K562 (cell line): Measurements from ENCODE around the gene EMC10. TPM values are rescaled to one million over a fixed set of nuclear protein-coding genes. Genes with fewer than 3 reads are reported as not detected.

ENCODE experiments used
- ATAC-seq: fragments of 200-7000 bp; cut with Tn5 transposase; 3 replicates; pipeline ENCODE4 v1.9.1; 2020; ENCODE audit warnings: moderate library complexity
- BruUV-seq: library from RNA; stranded (reverse); fragments of 400-500 nt; replicated peaks from 2 replicates; lab custom pipeline; 2021; lab: Mats Ljungman, UMichigan
- CTCF ChIA-PET: fragments of 300-600 bp; formaldehyde crosslinking; extraction: SDS; loops from one replicate; lab custom pipeline; 2021; ENCODE audit warnings: low intra/inter-chr PET ratio; lab: Yijun Ruan, JAX
- POLR2A ChIA-PET: fragments of 300-600, 350-650 bp; sonication (Branson Sonifier 250); formaldehyde crosslinking; extraction: SDS; loops from one replicate; lab custom pipeline; 2021; ENCODE audit warnings: antibody characterized with exemption, inconsistent platforms; lab: Yijun Ruan, JAX
- DNase-seq, 4 experiments: peaks; one replicate each; pipeline versions ENCODE4 v3.0.0 to v3.0.0-alpha.2; 2011 to 2018; ENCODE audit warnings: low spot score in 3 of 4, mixed read lengths in 3 of 4; ENCODE audit errors: extremely low read depth in 1 of 4
- FAIRE-seq: peaks from 2 replicates; lab custom pipeline; 2011; peaks lifted over from hg19 to GRCh38; lab: Jason Lieb, UNC
- H2AFZ ChIP-seq: 2 replicates; pipeline ENCODE4 v1.6.0; 2011; ENCODE audit warnings: low read depth, low read length, control low read depth, inconsistent platforms
- H3K27ac ChIP-seq: fragments of 200-600 bp; 3 replicates; pipeline ENCODE4 v1.8.0; 2011; ENCODE audit warnings: low read depth, mild to moderate bottlenecking, control low read depth, inconsistent platforms, low read length, moderate library complexity, mixed read lengths; ENCODE audit errors: extremely low read depth
- H3K27me3 ChIP-seq, 2 experiments: fragments of 300-600 bp in 1 of 2; 2 replicates in 1 of 2; 3 replicates in 1 of 2; pipeline versions ENCODE4 v1.6.0 to v1.8.0; 2011; ENCODE audit warnings: inconsistent platforms in 2 of 2, low read length in 2 of 2, mild to moderate bottlenecking in 1 of 2, mixed read lengths in 1 of 2, moderate library complexity in 1 of 2; ENCODE audit not compliant: control insufficient read depth in 2 of 2, insufficient read depth in 2 of 2
- H3K36me3 ChIP-seq: fragments of 300-600 bp; 3 replicates; pipeline ENCODE4 v1.8.0; 2011; ENCODE audit warnings: mild to moderate bottlenecking, low read length, inconsistent platforms; ENCODE audit not compliant: control insufficient read depth, insufficient read depth
- H3K4me1 ChIP-seq, 2 experiments: fragments of 200-600 bp in 1 of 2; replicated peaks in 1 of 2; 2 replicates in 1 of 2; 3 replicates in 1 of 2; pipeline versions ENCODE4 v1.5.1 to v1.8.0; 2011; ENCODE audit warnings: inconsistent platforms in 2 of 2, low read length in 2 of 2, mild to moderate bottlenecking in 1 of 2, mixed read lengths in 1 of 2, moderate library complexity in 1 of 2; ENCODE audit not compliant: control insufficient read depth in 2 of 2, insufficient read depth in 2 of 2
- H3K4me2 ChIP-seq: 2 replicates; pipeline ENCODE4 v1.6.1; 2011; ENCODE audit warnings: low read length, control low read depth, inconsistent platforms, mixed read lengths; ENCODE audit not compliant: insufficient read depth
- H3K4me3 ChIP-seq: fragments of 200-600 bp; sonication (generic), shearing (Covaris generic); 2 replicates; pipeline ENCODE4 v1.5.1; 2016; ENCODE audit warnings: control low read depth, inconsistent platforms
- H3K79me2 ChIP-seq: fragments of 200-600 bp; 3 replicates; pipeline ENCODE4 v1.8.0; 2011; ENCODE audit warnings: low read length, inconsistent platforms; ENCODE audit not compliant: control insufficient read depth, insufficient read depth
- H3K9ac ChIP-seq, 2 experiments: 2 replicates each; pipeline versions ENCODE4 v1.6.0 to v1.6.1; 2011; ENCODE audit warnings: low read depth in 2 of 2, low read length in 2 of 2, control low read depth in 1 of 2, inconsistent platforms in 1 of 2, mild to moderate bottlenecking in 1 of 2, mixed read lengths in 1 of 2; ENCODE audit not compliant: insufficient read depth in 1 of 2
- H3K9me1 ChIP-seq: one replicate; pipeline ENCODE4 v1.6.0; 2011; ENCODE audit warnings: inconsistent platforms, mild to moderate bottlenecking, low read length, moderate library complexity; ENCODE audit not compliant: control insufficient read depth, insufficient read depth
- H3K9me3 ChIP-seq: replicated peaks from 2 replicates; pipeline ENCODE4 v1.5.1; 2011; ENCODE audit warnings: low read depth, low read length, inconsistent platforms; ENCODE audit not compliant: control insufficient read depth, insufficient read depth
- H4K20me1 ChIP-seq: replicated peaks from 2 replicates; pipeline ENCODE4 v1.6.1; 2011; ENCODE audit warnings: low read length, inconsistent platforms, mixed read lengths; ENCODE audit not compliant: control insufficient read depth, insufficient read depth
- CBFB ChIP-seq: sonication (generic); formaldehyde crosslinking; IDR thresholded peaks from 2 replicates; pipeline ENCODE4 v1.4.0; 2020; ENCODE audit warnings: mild to moderate bottlenecking, missing genetic modification reagents
- CTBP1 ChIP-seq: fragments of 450-650 bp; IDR thresholded peaks from 2 replicates; pipeline ENCODE4 v1.6.1; 2016; ENCODE audit warnings: borderline replicate concordance
- FOSL1 ChIP-seq: fragments of 200-800 bp; sonication (Bioruptor generic); conservative IDR thresholded peaks from 2 replicates; pipeline ENCODE4 v1.6.1; 2016; ENCODE audit warnings: missing genetic modification characterization, missing compliant biosample characterization
- FOXJ2 ChIP-seq: fragments of 200-800 bp; sonication (Bioruptor generic); IDR thresholded peaks from 2 replicates; pipeline ENCODE4 v1.6.1; 2016; ENCODE audit warnings: missing genetic modification characterization, missing compliant biosample characterization
- MCM3 ChIP-seq: fragments of 450-650 bp; IDR thresholded peaks from 2 replicates; pipeline ENCODE4 v1.6.1; 2016
- NFXL1 ChIP-seq: fragments of 450-650 bp; formaldehyde crosslinking; IDR thresholded peaks from 2 replicates; pipeline ENCODE4 v1.4.0; 2021; ENCODE audit warnings: mild to moderate bottlenecking
- XRCC3 ChIP-seq: fragments of 450-650 bp; IDR thresholded peaks from 2 replicates; pipeline ENCODE4 v1.6.1; 2017; ENCODE audit warnings: mild to moderate bottlenecking, moderate library complexity
- ZNF134 ChIP-seq: fragments of 250-450 bp; sonication (Bioruptor Pico); conservative IDR thresholded peaks from 2 replicates; pipeline ENCODE4 v1.4.0; 2020
- ZNF280B ChIP-seq: fragments of 250-450 bp; sonication (Bioruptor Pico); IDR thresholded peaks from 2 replicates; pipeline ENCODE4 v1.5.1; 2021; ENCODE audit warnings: mild to moderate bottlenecking
- ZNF586 ChIP-seq: fragments of 450-650 bp; formaldehyde crosslinking; conservative IDR thresholded peaks from 2 replicates; pipeline ENCODE4 v1.4.0; 2020; ENCODE audit warnings: mild to moderate bottlenecking, moderate library complexity
- WGBS: fragments of 100-300 bp; shearing (Covaris generic); methylation state at CpG from one replicate; pipeline ENCODE4 v1.1.6; 2016; ENCODE audit warnings: low coverage, mixed read lengths; ENCODE audit not compliant: insufficient coverage; ENCODE audit errors: missing lambda C conversion rate; 5-methylcytosine and 5-hydroxymethylcytosine counted together
- in situ Hi-C: fragments of 300-500 bp; cut with MboI; formaldehyde crosslinking; loops from 4 replicates; pipeline ENCODE4 v1.15.0; 2018; ENCODE audit warnings: inconsistent platforms, mixed read lengths
- intact Hi-C: fragments of 100-400 bp; cut with micrococcal nuclease; formaldehyde crosslinking; loops from 2 replicates; pipeline ENCODE4 v1.14.2; 2022
- polyA plus RNA-seq, 8 experiments: library from polyadenylated mRNA; depleted of rRNA in 4 of 8; stranded (reverse) in 5 of 8; unstranded in 3 of 8; fragments of >200 nt; fragmentation: Nextera tagmentation in 2 of 8; fragmentation: Illumina TruSeq in 1 of 8; extraction: Ambion mirVana in 2 of 8; extraction: Trizol in 1 of 8; gene quantifications; 2 replicates each; pipeline versions ENCODE4 v1.2.1 to v1.2.3, GENCODE V29; 2011 to 2014; ENCODE audit warnings: inconsistent platforms in 1 of 8, missing spikeins in 1 of 8
- total RNA-seq, 7 experiments: library from RNA; depleted of rRNA in 6 of 7; stranded (reverse); fragments of >200 nt in 6 of 7; fragmentation: Illumina TruSeq in 2 of 7; extraction: Trizol in 2 of 7; gene quantifications; 2 replicates each; pipeline versions ENCODE4 v1.2.1 to v1.2.3, GENCODE V29; 2011 to 2021; ENCODE audit warnings: low replicate concordance in 1 of 7

EMC10 gene
- total and polyA plus RNA-seq, 9 of the 15 experiments (the other 6 are each of a cell fraction or from before 2014, with no cell fraction given) = 1.4 to 46.0 (median 13.1) TPM

- H3K4me3 ChIP-seq = no peak overlapping the region
- ChIA-PET POLR2A (no interaction called here), CTCF (interaction anchor here (0.6 kb wide), 1 partner anchor 421 kb away, joined by 3 read pairs; no protein-coding TSS in a partner anchor)
- no peaks in the 10 kb centered on the region for H3K9me3 ChIP-seq
- H3K27ac ChIP-seq = no peak overlapping the region
- WGBS = 32% methylated on average over 6 of the region's 10 CpGs
- H4K20me1 ChIP-seq = no peaks in the 10 kb centered on the region
- in situ Hi-C loops = no loop called here
- H3K9me1 ChIP-seq = no peaks in the 10 kb centered on the region
- DNase-seq (no peak), ATAC-seq (peak; percentile 16), FAIRE-seq (no peak)
- peaks cover 0 to 31% of the 10 kb centered on the region in 2 experiments; a peak in 4 of 5 replicates for H3K4me1 ChIP-seq
- no peak overlapping the region for H2AFZ ChIP-seq
- peak overlapping the region in 1 of 2 experiments; percentile 66; a peak in 2 of 4 replicates for H3K9ac ChIP-seq
- no peaks in the 10 kb centered on the region for H3K36me3 ChIP-seq
- intact Hi-C loops = no loop called here
- H3K27me3 ChIP-seq = no peaks in the 10 kb centered on the region
- no TSS peak for BruUV-seq
- no peak overlapping the region for H3K4me2 ChIP-seq
- no peaks in the 10 kb centered on the region for H3K79me2 ChIP-seq
- TF ChIP-seq ZNF134 (CRISPR knock-in tag) (no peak), FOXJ2 (tag) (no peak), FOSL1 (tag) (no peak), CTBP1 (no peak), XRCC3 (no peak), CBFB (CRISPR knock-in tag) (no peak), ZNF280B (no peak), NFXL1 (CRISPR knock-in tag) (no peak), ZNF586 (no peak), MCM3 (no peak)
These were observed 24.4 kb downstream of the EMC10 start for GRCh38 chr19:50500753-50501151.
